GM18868 (cell line): Measurements from ENCODE around the gene CCDC154.

Experiments
- ATAC-seq: cut with Tn5 transposase; IDR thresholded peaks from one replicate; pipeline ENCODE4 v1.9.1; 2021; ENCODE audit warnings: mild to moderate bottlenecking, moderate library complexity; ENCODE audit not compliant: unreplicated experiment

Gene CCDC154

DNA sequence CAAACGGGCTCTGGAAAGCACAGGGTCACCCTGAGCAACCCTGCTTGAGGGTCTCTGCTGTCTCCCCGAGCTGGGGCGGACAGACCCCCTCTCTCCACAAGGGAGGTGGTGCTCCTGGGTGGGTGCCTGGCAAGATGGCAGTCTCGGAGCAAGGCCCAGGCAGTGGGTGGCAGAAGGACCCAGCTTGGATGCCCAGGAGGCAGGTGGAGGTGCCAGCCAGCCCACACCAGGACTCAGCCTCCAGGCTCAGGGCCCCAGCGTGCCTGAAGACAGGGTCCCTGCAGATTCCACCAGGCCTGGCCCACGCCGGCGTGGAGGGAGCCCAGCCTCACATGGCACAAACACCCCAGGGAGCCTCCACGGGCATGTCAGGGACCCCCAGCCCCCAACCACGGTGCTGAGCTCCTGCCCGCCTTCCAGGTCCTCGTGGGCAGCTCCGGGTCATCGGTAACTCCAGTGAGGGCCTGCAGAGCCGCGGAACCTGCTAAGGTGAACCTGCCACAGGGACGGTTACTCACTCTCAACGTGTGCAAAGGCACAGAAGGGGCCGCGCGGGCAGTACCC lies 50.7 kb downstream of the CCDC154 start:
- ATAC-seq: no peak

GRCh38 chr16:1392826-1393225 lies 51.5 kb downstream of the CCDC154 start:
- no peak for ATAC-seq

DNA sequence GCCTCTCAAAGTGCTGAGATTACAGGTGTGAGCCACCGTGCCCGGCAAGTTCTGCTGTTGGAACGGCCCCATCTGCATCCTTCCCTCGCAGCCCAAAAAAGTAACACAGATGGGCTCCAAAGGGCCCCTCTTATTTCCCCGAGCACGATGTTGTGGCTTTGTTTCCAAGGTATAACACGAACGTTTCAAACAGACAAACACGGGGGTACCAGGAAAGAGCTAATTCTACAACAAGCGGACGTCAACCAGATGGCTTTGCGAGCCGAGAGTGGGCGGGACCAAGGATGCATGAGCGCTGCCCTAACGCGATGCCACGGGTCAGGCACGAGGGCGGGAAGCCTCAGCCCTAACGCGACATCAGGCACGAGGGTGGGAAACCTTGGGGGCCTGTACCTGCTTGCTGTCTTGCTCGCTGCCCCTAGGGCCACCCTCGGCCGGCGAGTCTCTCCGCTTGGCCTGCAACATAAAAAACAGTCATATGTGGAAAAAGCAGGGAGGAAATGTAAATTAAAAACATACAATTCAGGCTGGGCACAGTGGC lies 54.0 kb downstream of the CCDC154 start:
- ATAC-seq: no peak

- ATAC-seq: no peak
Measured at GRCh38 chr16:1389762-1390161, 54.6 kb downstream of the CCDC154 start.

GRCh38 chr16:1387331-1387730 lies 57.0 kb downstream of the CCDC154 start:
- ATAC-seq: no peak

- no peak for ATAC-seq
Measured at GRCh38 chr16:1385232-1385631, 59.1 kb downstream of the CCDC154 start.
